Measurements from ENCODE around the gene UBAC2.
A peak's percentile ranks its signal among the peaks of the same experiment; 100 is the strongest.

UBAC2 gene

DNA sequence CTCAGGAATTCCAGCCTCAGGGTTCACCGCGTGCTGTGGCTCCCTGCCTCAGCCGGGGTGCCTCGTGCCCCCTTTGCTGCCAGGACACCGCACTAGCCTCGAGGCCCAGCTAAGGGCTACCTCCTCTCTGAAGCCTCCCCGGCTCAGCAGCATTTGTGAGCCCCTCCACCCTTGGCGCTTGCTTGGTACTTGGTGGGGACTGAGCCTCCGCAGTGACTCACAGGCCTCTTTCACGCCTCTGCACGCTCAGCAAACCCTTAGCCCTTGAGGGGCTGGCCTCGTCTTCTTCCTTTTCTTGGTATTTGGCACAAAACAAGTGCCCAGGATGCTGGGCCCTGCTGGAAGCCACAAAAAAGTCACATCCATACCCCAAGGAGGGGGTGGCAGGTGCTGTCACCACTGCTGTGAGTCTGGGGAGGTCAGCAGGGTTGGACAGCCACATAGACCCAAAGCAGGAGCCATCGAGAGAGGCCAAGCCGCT, 215.2 kb downstream of the UBAC2 start:
- Histone ChIP-seq H3K36me3 (ENCODE audit: insufficient read depth, low read length) (no peaks in the 10 kb centered on the region), H3K27me3 (ENCODE audit: insufficient read depth, low read length, poor library complexity) (no peaks in the 10 kb centered on the region)

DNA sequence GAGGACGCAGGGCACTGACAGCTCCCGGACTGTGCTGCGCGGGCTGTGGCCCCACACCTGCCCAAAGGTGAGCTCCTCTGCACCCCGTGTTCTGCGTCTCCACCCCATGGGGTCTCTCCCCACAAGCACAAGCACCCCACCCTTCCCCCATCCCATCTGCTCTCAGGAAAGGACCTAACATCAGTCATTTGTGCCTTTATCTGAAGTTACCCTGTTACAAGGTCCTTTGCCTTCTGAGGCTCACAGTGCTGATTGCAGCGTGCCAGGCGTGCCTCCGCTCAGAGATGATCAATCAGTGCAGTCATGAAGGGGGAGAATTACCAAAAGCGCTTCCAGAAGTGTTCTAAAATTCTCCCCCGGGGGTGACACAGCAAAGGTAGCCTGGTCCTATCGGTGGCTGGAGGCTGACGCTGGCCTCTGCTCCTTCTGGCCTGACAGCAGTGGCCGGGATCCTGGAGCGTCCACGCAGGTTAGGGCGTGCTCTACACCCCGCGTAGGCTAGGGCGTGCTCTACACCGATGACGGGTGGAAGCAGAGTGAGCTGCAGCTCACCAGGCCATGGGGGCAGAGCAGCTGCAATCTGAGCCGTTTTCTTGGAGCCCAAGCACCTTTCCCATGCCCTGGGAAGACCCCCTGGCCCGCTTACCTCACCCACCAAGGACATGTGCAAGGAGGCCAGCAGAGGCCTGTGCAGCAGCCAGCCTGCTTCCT, 215.9 kb downstream of the UBAC2 start:
- H3K27me3 ChIP-seq (ENCODE audit: insufficient read depth, low read length, poor library complexity), result no peaks in the 10 kb centered on the region
- peaks cover 3% of the 10 kb centered on the region; the same call in 1 of the 2 replicates for H4K20me1 ChIP-seq (ENCODE audit: insufficient read depth, low read length)
- H3K4me1 ChIP-seq (ENCODE audit: insufficient read depth, low read length), result peaks cover 57% of the 10 kb centered on the region
- DNase-seq, result no peak
- H2AFZ ChIP-seq (ENCODE audit: low read depth, low read length), result no peak overlapping the region
- H3K27ac ChIP-seq (ENCODE audit: low read length), result peak overlapping the region; percentile 30; the same call in 1 of the 2 replicates
- H3K4me2 ChIP-seq (ENCODE audit: insufficient read depth, low read length), result peak overlapping the region; percentile 6; the same call in 1 of the 2 replicates
- H3K4me3 ChIP-seq (ENCODE audit: low read depth in 1 of 2, low read length in 2 of 2), result no peak overlapping the region
- H3K9ac ChIP-seq (ENCODE audit: low read depth, low read length), result no peak overlapping the region
- TF ChIP-seq, protein P1, sequence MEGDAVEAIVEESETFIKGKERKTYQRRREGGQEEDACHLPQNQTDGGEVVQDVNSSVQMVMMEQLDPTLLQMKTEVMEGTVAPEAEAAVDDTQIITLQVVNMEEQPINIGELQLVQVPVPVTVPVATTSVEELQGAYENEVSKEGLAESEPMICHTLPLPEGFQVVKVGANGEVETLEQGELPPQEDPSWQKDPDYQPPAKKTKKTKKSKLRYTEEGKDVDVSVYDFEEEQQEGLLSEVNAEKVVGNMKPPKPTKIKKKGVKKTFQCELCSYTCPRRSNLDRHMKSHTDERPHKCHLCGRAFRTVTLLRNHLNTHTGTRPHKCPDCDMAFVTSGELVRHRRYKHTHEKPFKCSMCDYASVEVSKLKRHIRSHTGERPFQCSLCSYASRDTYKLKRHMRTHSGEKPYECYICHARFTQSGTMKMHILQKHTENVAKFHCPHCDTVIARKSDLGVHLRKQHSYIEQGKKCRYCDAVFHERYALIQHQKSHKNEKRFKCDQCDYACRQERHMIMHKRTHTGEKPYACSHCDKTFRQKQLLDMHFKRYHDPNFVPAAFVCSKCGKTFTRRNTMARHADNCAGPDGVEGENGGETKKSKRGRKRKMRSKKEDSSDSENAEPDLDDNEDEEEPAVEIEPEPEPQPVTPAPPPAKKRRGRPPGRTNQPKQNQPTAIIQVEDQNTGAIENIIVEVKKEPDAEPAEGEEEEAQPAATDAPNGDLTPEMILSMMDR (IDR thresholded peaks at IDR 0.05; ENCODE audit: borderline replicate concordance, extremely low read depth, low read length, poor library complexity, severe bottlenecking), result no peak
- no peak for TF ChIP-seq EZH2 (IDR thresholded peaks at IDR 0.05; ENCODE audit: borderline replicate concordance, low read depth, low read length, severe bottlenecking)
- no peaks in the 10 kb centered on the region for H3K79me2 ChIP-seq (ENCODE audit: insufficient read depth, low read length)
- H3K9me3 ChIP-seq (ENCODE audit: insufficient read depth, low read length, severe bottlenecking), result no peaks in the 10 kb centered on the region
- no peak for ATAC-seq (ENCODE audit: insufficient read depth, low read depth)
- no peaks in the 10 kb centered on the region for H3K36me3 ChIP-seq (ENCODE audit: insufficient read depth, low read length)

More for the DNA sequence above, 215.2 kb downstream of the UBAC2 start:
- TF ChIP-seq, protein P1 (IDR thresholded peaks at IDR 0.05; ENCODE audit: borderline replicate concordance, extremely low read depth, low read length, poor library complexity, severe bottlenecking), result no peak
- TF ChIP-seq EZH2 (IDR thresholded peaks at IDR 0.05; ENCODE audit: borderline replicate concordance, low read depth, low read length, severe bottlenecking), result no peak
- peaks cover 51% of the 10 kb centered on the region for H3K4me1 ChIP-seq (ENCODE audit: insufficient read depth, low read length)
- no peaks in the 10 kb centered on the region for H3K79me2 ChIP-seq (ENCODE audit: insufficient read depth, low read length)
- DNase-seq, result peak; percentile 30
- H2AFZ ChIP-seq (ENCODE audit: low read depth, low read length), result no peak overlapping the region
- no peak overlapping the region for H3K9ac ChIP-seq (ENCODE audit: low read depth, low read length)
- ATAC-seq (ENCODE audit: insufficient read depth, low read depth), result no peak
- H3K9me3 ChIP-seq (ENCODE audit: insufficient read depth, low read length, severe bottlenecking), result no peaks in the 10 kb centered on the region
- no peak overlapping the region for H3K4me2 ChIP-seq (ENCODE audit: insufficient read depth, low read length)
- H3K4me3 ChIP-seq (ENCODE audit: low read depth in 1 of 2, low read length in 2 of 2), result no peak overlapping the region
- peaks cover 3% of the 10 kb centered on the region; the same call in 1 of the 2 replicates for H4K20me1 ChIP-seq (ENCODE audit: insufficient read depth, low read length)
- no peak overlapping the region; the same call in 1 of the 2 replicates for H3K27ac ChIP-seq (ENCODE audit: low read length)

DNA sequence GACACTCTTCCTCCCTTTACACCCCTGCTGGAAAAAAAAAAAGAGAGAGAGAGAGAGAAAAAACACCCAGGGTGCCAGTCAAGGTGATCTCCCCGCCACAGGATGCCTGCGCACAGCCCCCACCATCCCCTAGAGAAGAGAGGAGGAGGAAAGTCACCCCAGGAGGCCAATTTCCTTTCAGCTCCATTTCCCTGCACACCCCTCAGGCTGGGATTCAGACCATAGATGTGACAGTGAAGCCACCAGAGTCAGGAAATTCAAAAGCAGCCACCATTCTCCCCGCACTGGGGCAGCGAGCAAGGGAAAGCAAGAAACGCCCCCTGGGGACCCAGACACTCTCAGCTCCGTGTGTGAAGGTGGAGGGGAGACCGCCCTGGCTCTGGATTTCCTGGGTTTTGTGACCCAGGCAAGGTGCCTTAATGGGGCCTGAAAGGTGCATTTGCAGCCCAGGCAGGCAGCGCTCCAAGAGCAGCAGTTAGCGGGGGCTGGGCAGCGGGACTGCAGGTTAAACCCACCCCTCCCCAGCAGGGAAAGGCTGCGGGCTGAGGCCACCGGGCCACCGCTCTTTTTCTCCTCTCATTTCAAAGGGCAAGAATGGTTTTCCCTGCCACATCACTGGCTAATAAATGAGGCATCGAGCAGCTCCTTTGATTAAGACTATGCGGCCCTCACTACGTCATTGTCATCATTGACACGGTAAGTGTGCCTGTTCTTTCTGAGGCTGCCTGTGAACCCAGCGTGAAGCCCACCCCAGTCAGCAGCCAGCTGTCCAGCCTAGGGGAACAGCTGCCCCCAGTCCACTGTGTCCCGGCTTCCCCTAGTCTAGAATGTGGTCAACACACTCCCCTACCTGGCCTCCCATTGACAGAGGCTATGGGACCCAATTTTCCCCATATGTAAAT, 216.8 kb downstream of the UBAC2 start:
- no peaks in the 10 kb centered on the region for H3K27me3 ChIP-seq (ENCODE audit: insufficient read depth, low read length, poor library complexity)
- no peak overlapping the region for H3K9ac ChIP-seq (ENCODE audit: low read depth, low read length)
- 0 out of 2 replicates have a peak overlapping the region, but pooled peaks have one; percentile 6 for H3K4me2 ChIP-seq (ENCODE audit: insufficient read depth, low read length)
- peaks cover 66% of the 10 kb centered on the region for H3K4me1 ChIP-seq (ENCODE audit: insufficient read depth, low read length)
- no peaks in the 10 kb centered on the region for H3K36me3 ChIP-seq (ENCODE audit: insufficient read depth, low read length)
- no peaks in the 10 kb centered on the region for H3K79me2 ChIP-seq (ENCODE audit: insufficient read depth, low read length)
- no peak for ATAC-seq (ENCODE audit: insufficient read depth, low read depth)
- no peak overlapping the region for H3K4me3 ChIP-seq (ENCODE audit: low read depth in 1 of 2, low read length in 2 of 2)
- peak overlapping the region; percentile 30 for H3K27ac ChIP-seq (ENCODE audit: low read length)
- TF ChIP-seq, protein P1 (IDR thresholded peaks at IDR 0.05; ENCODE audit: borderline replicate concordance, extremely low read depth, low read length, poor library complexity, severe bottlenecking), result no peak
- no peak for TF ChIP-seq EZH2 (IDR thresholded peaks at IDR 0.05; ENCODE audit: borderline replicate concordance, low read depth, low read length, severe bottlenecking)
- peaks cover 3% of the 10 kb centered on the region; the same call in 1 of the 2 replicates for H4K20me1 ChIP-seq (ENCODE audit: insufficient read depth, low read length)
- peak; percentile 59 for DNase-seq
- no peak overlapping the region for H2AFZ ChIP-seq (ENCODE audit: low read depth, low read length)
- no peaks in the 10 kb centered on the region for H3K9me3 ChIP-seq (ENCODE audit: insufficient read depth, low read length, severe bottlenecking)

Data from DND-41 (cell line).